SK-N-SH (cell line): ENCODE measurements around the gene DOCK8. TPM values are rescaled to one million over a fixed set of nuclear protein-coding genes. Genes with fewer than 3 reads are reported as not detected.

Experiments
- CTCF ChIA-PET: fragments of 300-600, 350-600 bp; formaldehyde crosslinking; extraction: SDS; loops from one replicate; lab custom pipeline; 2021; lab: Yijun Ruan, JAX
- POLR2A ChIA-PET: fragments of 350-600 bp; sonication (Branson Sonifier 250); formaldehyde crosslinking; extraction: SDS; loops from one replicate; lab custom pipeline; 2020; ENCODE audit warnings: antibody characterized with exemption, inconsistent platforms; lab: Yijun Ruan, JAX
- DNase-seq: peaks from one replicate; pipeline ENCODE4 v3.0.0; 2012
- H2AFZ ChIP-seq: fragments of 200-600 bp; sonication (generic); 2 replicates; pipeline ENCODE4 v1.8.1; 2016; ENCODE audit warnings: antibody characterized with exemption, mild to moderate bottlenecking, low read depth
- H3F3A ChIP-seq: fragments of 200-600 bp; sonication (generic); replicated peaks from 2 replicates; pipeline ENCODE3; 2016; ENCODE audit warnings: antibody characterized with exemption, mild to moderate bottlenecking; ENCODE audit not compliant: insufficient read depth
- H3K27ac ChIP-seq, 2 experiments: fragments of 200-500 bp in 1 of 2; fragments of 200-600 bp in 1 of 2; sonication (Bioruptor generic) in 1 of 2; sonication (generic), shearing (Covaris generic) in 1 of 2; 2 replicates each; pipeline versions ENCODE4 v1.5.1 to v1.6.1; 2014 to 2016; ENCODE audit warnings: low read depth in 2 of 2, inconsistent platforms in 1 of 2, low read length in 1 of 2, mild to moderate bottlenecking in 1 of 2, mixed read lengths in 1 of 2
- H3K27me3 ChIP-seq: fragments of 200-600 bp; sonication (generic), shearing (Covaris generic); 2 replicates; pipeline ENCODE4 v1.6.1; 2016; ENCODE audit warnings: mixed run types; ENCODE audit not compliant: insufficient read depth
- H3K36me3 ChIP-seq, 2 experiments: fragments of 200-500 bp in 1 of 2; fragments of 200-600 bp in 1 of 2; sonication (Bioruptor generic) in 1 of 2; sonication (generic) in 1 of 2; replicated peaks in 1 of 2; 2 replicates each; pipeline versions ENCODE3 to v1.5.1; 2014 to 2016; ENCODE audit warnings: low read length in 1 of 2, mild to moderate bottlenecking in 1 of 2; ENCODE audit not compliant: insufficient read depth in 2 of 2, control insufficient read depth in 1 of 2
- H3K4me1 ChIP-seq, 2 experiments: fragments of 200-500 bp in 1 of 2; fragments of 200-600 bp in 1 of 2; sonication (Bioruptor generic) in 1 of 2; sonication (generic), shearing (Covaris generic) in 1 of 2; 2 replicates each; pipeline versions ENCODE4 v1.5.1 to v1.6.1; 2014 to 2016; ENCODE audit warnings: low read depth in 1 of 2, low read length in 1 of 2, mixed run types in 1 of 2; ENCODE audit not compliant: insufficient read depth in 2 of 2, control insufficient read depth in 1 of 2
- H3K4me2 ChIP-seq: fragments of 200-600 bp; sonication (generic), shearing (Covaris generic); 2 replicates; pipeline ENCODE4 v1.6.1; 2017; ENCODE audit warnings: mixed run types
- H3K4me3 ChIP-seq, 2 experiments: fragments of 200-500 bp in 1 of 2; fragments of 200-600 bp in 1 of 2; sonication (Bioruptor generic) in 1 of 2; sonication (generic), shearing (Covaris generic) in 1 of 2; 2 replicates each; pipeline versions ENCODE4 v1.5.1 to v1.8.1; 2014 to 2016; ENCODE audit warnings: low read depth in 2 of 2, inconsistent platforms in 1 of 2, low read length in 1 of 2, mild to moderate bottlenecking in 1 of 2, mixed read lengths in 1 of 2, moderate library complexity in 1 of 2
- H3K79me2 ChIP-seq: fragments of 200-600 bp; sonication (generic); 2 replicates; pipeline ENCODE4 v1.8.1; 2017; ENCODE audit warnings: mild to moderate bottlenecking; ENCODE audit not compliant: insufficient read depth
- H3K9ac ChIP-seq: fragments of 200-600 bp; sonication (generic); 2 replicates; pipeline ENCODE4 v1.6.1; 2017; ENCODE audit warnings: mixed run types
- H3K9me2 ChIP-seq: fragments of 200-600 bp; sonication (generic); 2 replicates; pipeline ENCODE4 v1.6.1; 2017; ENCODE audit warnings: mixed run types
- H3K9me3 ChIP-seq: fragments of 200-600 bp; sonication (generic); 2 replicates; pipeline ENCODE4 v1.6.1; 2017; ENCODE audit warnings: mixed run types, mild to moderate bottlenecking, moderate library complexity
- H4K20me1 ChIP-seq: fragments of 200-600 bp; sonication (generic); 2 replicates; pipeline ENCODE4 v1.6.1; 2017; ENCODE audit warnings: mild to moderate bottlenecking, mixed run types; ENCODE audit not compliant: insufficient read depth
- CHD2 ChIP-seq: fragments of 150-350 bp; IDR thresholded peaks from 2 replicates; pipeline ENCODE4 v1.6.1; 2018; ENCODE audit warnings: low read length; ENCODE audit not compliant: partially characterized antibody
- CTCF ChIP-seq: fragments of 200-600 bp; sonication (generic); IDR thresholded peaks from 2 replicates; pipeline ENCODE4 v1.6.1; 2017; ENCODE audit warnings: antibody characterized with exemption, mild to moderate bottlenecking, moderate library complexity
- GATA2 ChIP-seq: sonication (generic); formaldehyde crosslinking; IDR thresholded peaks from 2 replicates; pipeline ENCODE4 v1.5.0; 2020; ENCODE audit warnings: mild to moderate bottlenecking, missing genetic modification reagents
- JUND ChIP-seq: IDR thresholded peaks from 2 replicates; pipeline ENCODE4 v1.4.0; 2012
- MAX ChIP-seq: IDR thresholded peaks from 2 replicates; pipeline ENCODE4 v1.4.0; 2012; ENCODE audit warnings: low read depth
- NRF1 ChIP-seq: IDR thresholded peaks from 2 replicates; pipeline ENCODE4 v1.6.1; 2012; ENCODE audit warnings: low read depth, mild to moderate bottlenecking, low read length
- POLR2AphosphoS5 ChIP-seq: IDR thresholded peaks from 2 replicates; pipeline ENCODE4 v1.6.1; 2012; ENCODE audit warnings: low read depth, low read length
- RAD21 ChIP-seq: IDR thresholded peaks from 2 replicates; pipeline ENCODE4 v1.6.1; 2012; ENCODE audit warnings: mild to moderate bottlenecking, low read length
- RFX5 ChIP-seq: IDR thresholded peaks from 2 replicates; pipeline ENCODE4 v1.6.1; 2012; ENCODE audit warnings: mild to moderate bottlenecking, improper control_type of control experiment, low read length
- TAF1 ChIP-seq: IDR thresholded peaks from 2 replicates; pipeline ENCODE4 v1.6.1; 2012; ENCODE audit warnings: low read depth, mild to moderate bottlenecking, low read length, moderate library complexity, borderline replicate concordance
- ZBTB33 ChIP-seq: IDR thresholded peaks from 2 replicates; pipeline ENCODE4 v1.4.0; 2012; ENCODE audit warnings: low read depth, borderline replicate concordance
- WGBS: methylation state at CpG from one replicate; pipeline ENCODE4 v1.1.6; 2017; ENCODE audit warnings: low lambda C conversion rate; 5-methylcytosine and 5-hydroxymethylcytosine counted together
- polyA plus RNA-seq, 3 experiments: library from polyadenylated mRNA; depleted of rRNA; stranded (reverse); fragments of >200 nt; gene quantifications; 2 replicates each; pipeline ENCODE4 v1.2.3, GENCODE V29; 2012

Gene DOCK8
- polyA plus RNA-seq, 1 of the 3 experiments (the other 2 are of a cell fraction) = not detected

- Histone ChIP-seq H3K4me1 (peaks cover 0 to 9% of the 10 kb centered on the region in 2 experiments; a peak in 1 of 4 replicates), H3K9me3 (no peaks in the 10 kb centered on the region), H3K4me3 (peak overlapping the region; percentile 57 to 71), H4K20me1 (no peaks in the 10 kb centered on the region), H3K27ac (no peak overlapping the region), H3K4me2 (peak overlapping the region; percentile 86), H3K9me2 (no peaks in the 10 kb centered on the region), H3K9ac (no peak overlapping the region; the same call in 1 of the 2 replicates), H3K79me2 (no peaks in the 10 kb centered on the region), H3K36me3 (no peaks in the 10 kb centered on the region), H2AFZ (peak overlapping the region; percentile 100), H3F3A (no peaks in the 10 kb centered on the region), H3K27me3 (no peaks in the 10 kb centered on the region)
- DNase-seq = peak; percentile 83
- ChIA-PET CTCF (interaction anchor here (1.2 kb wide), 1 partner anchor 459 kb away, joined by 3 read pairs; no protein-coding TSS in a partner anchor), POLR2A (no interaction called here)
- 13% methylated on average over 37 of the region's 49 CpGs for WGBS
- TF ChIP-seq POLR2AphosphoS5 (peak; percentile 81), NRF1 (peak; percentile 83), MAX (peak; percentile 60; the same call in 1 of the 2 replicates), ZBTB33 (no peak), CHD2 (no peak)
Measured at GRCh38 chr9:469672-470551, 255.2 kb downstream of the DOCK8 start.

GRCh38 chr9:470552-471194, 256.0 kb downstream of the DOCK8 start:
- WGBS = 53% methylated on average over 8 of the region's 9 CpGs
- Histone ChIP-seq H2AFZ (peak overlapping the region; percentile 83; the same call in 1 of the 2 replicates), H3K4me2 (peak overlapping the region; percentile 86), H3K27me3 (no peaks in the 10 kb centered on the region), H4K20me1 (no peaks in the 10 kb centered on the region), H3K4me3 (peak overlapping the region; percentile 57 to 71; a peak in 3 of 4 replicates), H3F3A (no peaks in the 10 kb centered on the region), H3K27ac (no peak overlapping the region), H3K4me1 (peaks cover 0 to 9% of the 10 kb centered on the region in 2 experiments; a peak in 1 of 4 replicates), H3K36me3 (no peaks in the 10 kb centered on the region), H3K9me3 (no peaks in the 10 kb centered on the region), H3K9ac (no peak overlapping the region), H3K79me2 (no peaks in the 10 kb centered on the region), H3K9me2 (no peaks in the 10 kb centered on the region)
- no peak for TF ChIP-seq CTCF
- no peak for TF ChIP-seq JUND
- TF ChIP-seq GATA2 (CRISPR knock-in tag) = no peak
- no peak for TF ChIP-seq RAD21
- TF ChIP-seq NRF1 = no peak
- no peak for TF ChIP-seq TAF1
- TF ChIP-seq RFX5 = no peak
- ChIA-PET CTCF (interaction anchor here (1.2 kb wide), 1 partner anchor 458 kb away, joined by 3 read pairs; no protein-coding TSS in a partner anchor), POLR2A (no interaction called here)
- peak; percentile 8 for DNase-seq
